ENCODE results near the gene MNAT1.

GRCh38 chr14:60865378-60866127, 131.0 kb downstream of the MNAT1 start:
- TF ChIP-seq CTCF (conservative IDR thresholded peaks at IDR 0.05; ENCODE audit: low read depth, low read length) (no peak), EZH2 (IDR thresholded peaks at IDR 0.05; ENCODE audit: low read length, unreplicated experiment) (no peak)

All from PC-3 (cell line).